NCI-H1930 (cell line): Measurements from ENCODE around the gene PPP4C.
"Not testable (repeated sequence)": the region's sequence is repeated elsewhere in the genome, so short reads cannot be mapped to it uniquely, and the experiment has no call there.

Source experiments
- DNase-seq, 2 experiments: peaks; one replicate each; lab custom pipeline; 2025; lab: John Stamatoyannopoulos, UW

Gene PPP4C

DNA sequence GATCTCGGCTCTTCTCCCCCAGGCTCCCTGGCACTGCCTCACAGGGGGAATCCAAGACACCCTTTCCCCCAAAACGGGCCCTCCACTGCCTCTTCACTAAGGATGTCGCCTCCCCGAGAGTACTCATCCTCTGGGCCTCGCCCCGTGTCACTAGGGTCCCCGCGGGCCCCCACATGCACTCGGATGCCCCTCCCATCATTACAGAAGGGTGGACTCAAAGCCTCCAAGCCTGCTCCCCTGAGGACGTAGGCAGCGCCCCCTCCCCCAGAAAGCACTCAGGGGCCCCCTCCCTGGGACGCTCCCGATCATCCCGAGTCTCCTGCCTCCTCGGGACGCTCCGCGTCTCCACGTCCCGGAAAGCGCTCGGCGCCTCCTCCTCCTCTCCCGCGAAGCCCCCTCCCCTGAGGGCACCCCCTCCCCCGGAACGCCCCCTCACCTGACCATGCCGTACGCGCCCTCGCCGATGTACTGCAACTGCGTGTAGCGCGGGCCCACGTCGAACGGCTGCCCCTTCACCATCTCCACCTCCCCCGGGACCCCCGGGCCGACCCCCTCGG, 46.9 kb downstream of the PPP4C start:
- DNase-seq = no peak

DNA sequence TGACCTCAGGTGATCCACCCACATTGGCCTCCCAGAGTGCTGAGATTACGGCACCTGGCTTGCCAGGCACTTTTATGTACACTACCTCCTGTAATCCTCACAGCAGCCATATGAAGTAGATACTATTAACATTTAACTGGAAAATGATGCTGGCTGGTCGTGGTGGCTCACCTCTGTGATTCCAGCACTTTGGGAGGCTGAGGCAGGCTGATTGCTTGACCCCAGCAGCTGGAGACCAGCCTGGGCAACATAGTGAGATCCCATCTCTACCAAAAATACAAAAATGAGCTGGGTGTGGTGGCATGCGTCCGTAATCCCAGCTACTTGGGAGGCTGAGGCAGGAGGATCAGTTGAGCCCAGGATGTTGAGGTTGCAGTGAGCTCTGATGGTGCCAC, 49.2 kb downstream of the PPP4C start:
- no peak for DNase-seq

DNA sequence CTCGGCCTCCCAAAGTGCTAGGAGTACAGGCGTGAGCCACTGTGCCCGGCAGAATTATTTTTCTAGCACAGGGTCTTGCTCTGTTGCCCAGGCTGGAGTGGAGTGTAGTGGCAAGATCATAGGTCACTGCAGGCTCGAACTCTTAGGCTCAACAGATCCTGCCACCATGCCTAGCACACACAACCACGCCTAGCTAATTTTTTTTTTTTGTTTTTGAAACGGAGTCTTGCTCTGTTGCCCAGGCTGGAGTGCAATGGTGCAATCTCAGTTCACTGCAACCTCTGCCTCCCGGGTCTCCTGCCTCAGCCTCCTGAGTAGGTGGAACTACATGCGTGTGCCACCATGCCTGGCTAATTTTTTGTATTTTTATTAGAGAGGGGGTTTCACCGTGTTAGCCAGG, 49.9 kb downstream of the PPP4C start:
- DNase-seq = not testable (repeated sequence)

- DNase-seq = no peak
These were observed 52.2 kb downstream of the PPP4C start for GRCh38 chr16:30127993-30128392.

DNA sequence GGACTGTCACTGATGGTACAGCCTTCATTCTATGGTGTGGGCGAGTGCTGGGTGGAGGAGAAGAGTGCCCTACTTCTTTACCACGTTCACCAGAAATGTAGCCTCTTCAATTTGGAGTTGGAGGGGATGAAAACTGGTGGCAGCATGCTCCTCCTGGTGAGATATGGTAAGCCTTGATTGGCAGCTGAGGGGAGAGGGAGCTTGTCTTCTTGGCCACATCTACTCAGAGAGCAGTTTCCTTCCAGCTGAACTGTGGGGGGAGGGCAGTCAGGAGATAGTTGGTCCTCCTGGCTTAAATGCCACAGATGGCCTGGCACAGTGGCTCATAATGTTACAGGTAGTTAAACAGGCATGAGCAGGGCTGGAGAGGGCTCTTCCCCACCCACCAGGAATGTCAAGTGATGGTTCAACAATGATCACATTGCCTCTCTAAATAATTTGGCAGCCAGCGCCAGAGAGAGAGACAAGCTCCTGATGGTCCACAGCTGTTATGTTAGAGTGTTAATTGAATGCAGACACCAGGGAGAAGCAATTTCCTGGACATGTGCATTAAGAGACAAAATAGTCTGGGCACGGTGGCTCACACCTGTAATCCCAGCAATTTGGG, 56.2 kb downstream of the PPP4C start:
- DNase-seq = no peak

DNA sequence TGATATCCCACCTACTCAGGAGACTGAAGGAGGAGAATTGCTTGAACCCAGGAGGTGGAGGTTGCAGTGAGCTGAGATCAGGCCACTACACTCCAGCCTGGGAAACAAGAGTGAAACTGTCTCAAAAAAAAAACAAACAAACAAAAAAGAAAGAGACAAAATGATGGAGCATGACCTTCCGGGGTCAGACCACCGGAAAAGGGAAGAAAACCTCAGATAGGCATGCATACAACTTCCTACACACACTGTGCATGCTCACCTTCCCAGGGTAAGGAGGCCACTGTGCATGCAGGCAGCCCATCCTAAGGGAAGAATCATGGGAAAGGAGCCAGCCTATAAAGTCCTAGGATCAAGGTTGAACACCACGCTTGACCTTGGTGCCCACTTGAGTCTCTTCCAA, 56.8 kb downstream of the PPP4C start:
- DNase-seq = no peak
